GM23338 (cell line): Measurements from ENCODE around the gene ANKRD23. TPM values are rescaled to one million over a fixed set of nuclear protein-coding genes. Genes with fewer than 3 reads are reported as not detected.

Experiments
- ATAC-seq: fragments of 200-7000 bp; cut with Tn5 transposase; 3 replicates; pipeline ENCODE4 v1.9.1; 2020
- DNase-seq: peaks from one replicate; pipeline ENCODE4 v3.0.0-alpha.2; 2015; ENCODE audit warnings: low spot score
- H2AFZ ChIP-seq: fragments of 200-600 bp; sonication (generic); 2 replicates; pipeline ENCODE4 v1.8.0; 2016; ENCODE audit warnings: antibody characterized with exemption, mild to moderate bottlenecking, moderate library complexity
- H3F3A ChIP-seq: fragments of 200-600 bp; sonication (generic); replicated peaks from 2 replicates; pipeline ENCODE4 v1.8.0; 2017; ENCODE audit warnings: antibody characterized with exemption, mixed run types, low read depth
- H3K27ac ChIP-seq: fragments of 200-600 bp; sonication (generic); 2 replicates; pipeline ENCODE4 v1.6.1; 2016; ENCODE audit warnings: low read depth
- H3K27me3 ChIP-seq: fragments of 200-600 bp; sonication (generic); 2 replicates; pipeline ENCODE4 v1.8.0; 2016; ENCODE audit warnings: mild to moderate bottlenecking, mixed run types, moderate library complexity; ENCODE audit not compliant: insufficient read depth
- H3K36me3 ChIP-seq: fragments of 200-600 bp; sonication (generic); 2 replicates; pipeline ENCODE4 v1.8.0; 2016; ENCODE audit warnings: mild to moderate bottlenecking; ENCODE audit not compliant: insufficient read depth
- H3K4me1 ChIP-seq: fragments of 200-600 bp; sonication (generic); 2 replicates; pipeline ENCODE4 v1.8.0; 2016; ENCODE audit warnings: mild to moderate bottlenecking, moderate library complexity; ENCODE audit not compliant: insufficient read depth
- H3K4me2 ChIP-seq: fragments of 200-600 bp; sonication (generic); 2 replicates; pipeline ENCODE4 v1.7.1; 2017; ENCODE audit warnings: mixed run types
- H3K4me3 ChIP-seq: fragments of 200-600 bp; sonication (generic); 2 replicates; pipeline ENCODE4 v1.6.1; 2016; ENCODE audit warnings: mixed run types
- H3K79me2 ChIP-seq: fragments of 200-600 bp; sonication (generic); replicated peaks from 2 replicates; pipeline ENCODE4 v1.8.0; 2017; ENCODE audit warnings: mild to moderate bottlenecking; ENCODE audit not compliant: insufficient read depth
- H3K9me2 ChIP-seq: fragments of 200-600 bp; sonication (generic); 2 replicates; pipeline ENCODE4 v1.8.0; 2017; ENCODE audit not compliant: insufficient read depth
- H4K20me1 ChIP-seq: fragments of 200-600 bp; sonication (generic); replicated peaks from 2 replicates; pipeline ENCODE4 v1.8.0; 2017; ENCODE audit warnings: mild to moderate bottlenecking; ENCODE audit not compliant: insufficient read depth
- H3K27ac Mint-ChIP-seq: 2 replicates; pipeline ENCODE4 v1.8.0; 2020; ENCODE audit warnings: inconsistent platforms, mild to moderate bottlenecking, moderate library complexity, mixed read lengths
- H3K27me3 Mint-ChIP-seq: 3 replicates; pipeline ENCODE4 v1.8.0; 2022; ENCODE audit warnings: low read depth, mild to moderate bottlenecking, moderate library complexity, mixed read lengths, inconsistent platforms; ENCODE audit not compliant: insufficient read depth, poor library complexity
- H3K36me3 Mint-ChIP-seq: 3 replicates; pipeline ENCODE4 v1.8.0; 2021; ENCODE audit warnings: low read depth, mild to moderate bottlenecking, inconsistent platforms, moderate library complexity, mixed read lengths
- H3K4me1 Mint-ChIP-seq: 3 replicates; pipeline ENCODE4 v1.8.0; 2020; ENCODE audit warnings: mild to moderate bottlenecking, inconsistent platforms, mixed read lengths
- H3K4me3 Mint-ChIP-seq: 3 replicates; pipeline ENCODE4 v1.8.0; 2021; ENCODE audit warnings: moderate library complexity, mild to moderate bottlenecking, inconsistent platforms, mixed read lengths
- H3K9me3 Mint-ChIP-seq: 3 replicates; pipeline ENCODE4 v1.8.0; 2020; ENCODE audit warnings: moderate library complexity, mild to moderate bottlenecking, inconsistent platforms, mixed read lengths
- CREB1 ChIP-seq: fragments of 250-450 bp; sonication (Bioruptor Pico); IDR thresholded peaks from 2 replicates; pipeline ENCODE4 v1.5.0; 2020; ENCODE audit warnings: low read depth, mild to moderate bottlenecking, moderate library complexity
- CTCF ChIP-seq, 2 experiments: fragments of 200-600 bp in 1 of 2; sonication (generic) in 1 of 2; conservative IDR thresholded peaks; 2 replicates each; pipeline versions ENCODE4 v1.5.1 to v1.6.1; 2016 to 2017; ENCODE audit warnings: antibody characterized with exemption in 2 of 2, low read depth in 2 of 2, mild to moderate bottlenecking in 2 of 2, moderate library complexity in 1 of 2
- EZH2phosphoT487 ChIP-seq: fragments of 200-600 bp; sonication (generic); IDR thresholded peaks from one replicate; pipeline ENCODE4 v1.8.1; 2018; ENCODE audit warnings: antibody characterized with exemption; ENCODE audit not compliant: unreplicated experiment
- JUNB ChIP-seq: IDR thresholded peaks from one replicate; pipeline ENCODE4 v1.6.1; 2016; ENCODE audit warnings: antibody characterized with exemption; ENCODE audit not compliant: unreplicated experiment
- REST ChIP-seq: IDR thresholded peaks from one replicate; pipeline ENCODE4 v1.6.1; 2018; ENCODE audit warnings: antibody characterized with exemption; ENCODE audit not compliant: unreplicated experiment
- STAT1 ChIP-seq: IDR thresholded peaks from one replicate; pipeline ENCODE4 v1.6.1; 2016; ENCODE audit warnings: antibody characterized with exemption; ENCODE audit not compliant: unreplicated experiment
- ZNF114 ChIP-seq: fragments of 250-450 bp; sonication (Bioruptor Pico); IDR thresholded peaks from 2 replicates; pipeline ENCODE4 v1.5.0; 2020; ENCODE audit warnings: mild to moderate bottlenecking, moderate library complexity
- ZNF462 ChIP-seq: fragments of 250-450 bp; sonication (Bioruptor Pico); IDR thresholded peaks from 2 replicates; pipeline ENCODE4 v1.5.0; 2020; ENCODE audit warnings: mild to moderate bottlenecking, moderate library complexity
- polyA plus RNA-seq: library from polyadenylated mRNA; unstranded; fragments of >200 nt; fragmentation: Nextera tagmentation; extraction: Ambion mirVana; gene quantifications from 2 replicates; pipeline ENCODE4 v1.2.1, GENCODE V29; 2016
- total RNA-seq: library from RNA; depleted of rRNA; stranded (reverse); fragments of >200 nt; shearing (Covaris generic); gene quantifications from 2 replicates; pipeline ENCODE4 v1.2.3, GENCODE V29; 2014

The ANKRD23 gene
- total and polyA plus RNA-seq, 2 experiments from 2014 or later = 4.0 to 5.0 TPM

DNA sequence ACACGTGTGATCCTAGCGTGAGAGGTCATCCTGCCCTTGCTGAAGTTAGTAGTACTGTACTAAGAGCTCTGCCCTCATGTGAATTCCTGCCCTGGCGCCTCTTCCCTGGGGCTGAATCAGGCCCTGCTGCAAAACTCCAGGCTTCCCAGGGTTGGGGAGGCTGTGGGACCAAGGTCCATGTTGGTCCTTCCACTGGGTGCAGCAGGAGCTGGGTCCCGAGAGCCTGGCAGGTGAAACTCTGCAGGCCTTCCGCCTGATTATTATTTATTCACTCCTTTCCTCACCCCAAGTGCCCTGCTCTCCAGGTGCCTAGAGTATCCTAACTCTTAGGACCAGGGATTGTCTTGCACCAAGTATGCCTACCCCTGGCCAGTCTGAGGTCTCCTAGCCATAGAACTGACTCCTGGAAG, 33.0 kb downstream of the ANKRD23 start:
- Mint-ChIP-seq H3K9me3 (peaks cover 6% of the 10 kb centered on the region; the same call in 1 of the 3 replicates), H3K4me1 (no peaks in the 10 kb centered on the region), H3K4me3 (no peak overlapping the region), H3K27me3 (no peaks in the 10 kb centered on the region), H3K36me3 (peaks cover 11% of the 10 kb centered on the region; the same call in 2 of the 3 replicates), H3K27ac (no peak overlapping the region)
- peaks cover 5% of the 10 kb centered on the region for H3K4me1 ChIP-seq
- DNase-seq (no peak), ATAC-seq (no peak)
- H3K79me2 ChIP-seq = no peaks in the 10 kb centered on the region
- no peak overlapping the region for H3K4me2 ChIP-seq
- H4K20me1 ChIP-seq = no peaks in the 10 kb centered on the region
- no peaks in the 10 kb centered on the region for H3K27me3 ChIP-seq
- H2AFZ ChIP-seq = no peak overlapping the region
- no peak overlapping the region for H3K27ac ChIP-seq
- H3K4me3 ChIP-seq = no peak overlapping the region
- no peaks in the 10 kb centered on the region for H3K9me2 ChIP-seq
- peaks cover 6% of the 10 kb centered on the region; the same call in 1 of the 2 replicates for H3F3A ChIP-seq
- no peaks in the 10 kb centered on the region for H3K36me3 ChIP-seq
- TF ChIP-seq REST = no peak
- TF ChIP-seq EZH2phosphoT487 = no peak
- no peak for TF ChIP-seq ZNF114 (CRISPR knock-in tag)
- TF ChIP-seq JUNB = no peak
- no peak for TF ChIP-seq CTCF (conservative IDR thresholded peaks at IDR 0.05; ENCODE audit: low read depth in 2 of 2)
- no peak for TF ChIP-seq ZNF462
- no peak for TF ChIP-seq CREB1 (CRISPR knock-in tag)
- no peak for TF ChIP-seq STAT1
